ENCODE data around the gene CIAO3. TPM values are rescaled to one million over a fixed set of nuclear protein-coding genes. Genes with fewer than 3 reads are reported as not detected.

CIAO3 gene
- total RNA-seq, 1 experiment from 2014 or later = 32.8 TPM

DNA sequence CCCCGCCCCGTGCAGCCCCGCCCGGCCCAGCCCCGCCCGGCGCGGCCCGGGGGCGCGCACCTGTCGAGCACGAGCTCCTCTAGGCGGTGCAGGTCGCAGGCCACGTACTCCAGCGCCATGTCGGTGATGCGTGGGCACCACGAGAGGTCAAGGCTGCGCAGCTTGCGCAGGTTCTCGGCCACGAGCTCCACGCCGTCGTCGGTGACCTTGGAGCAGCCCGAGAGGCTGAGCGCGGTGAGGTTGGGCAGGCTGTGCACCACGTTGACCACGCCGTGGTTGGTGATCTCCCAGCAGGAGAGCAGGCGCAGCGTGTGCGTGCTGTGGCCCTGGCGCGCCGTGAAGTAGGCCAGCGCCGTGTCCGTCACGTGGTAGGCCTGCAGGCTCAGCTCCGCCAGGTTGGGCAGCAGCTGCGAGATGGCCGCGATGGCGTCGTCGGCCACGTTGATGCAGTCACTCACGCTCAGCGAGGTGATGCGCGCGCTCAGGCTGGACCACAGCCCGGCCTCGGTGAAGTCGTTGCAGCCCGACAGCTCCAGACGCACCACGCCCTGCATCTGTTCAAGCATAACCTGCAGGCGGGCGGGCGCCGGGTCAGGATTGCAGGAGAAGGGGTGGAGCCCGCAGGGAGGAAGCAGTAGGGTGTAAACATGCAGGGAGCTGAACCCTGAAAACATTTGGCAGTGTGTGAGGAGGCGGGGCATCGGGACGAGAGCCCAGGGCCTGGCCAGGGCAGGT is 45.3 kb downstream of the CIAO3 start:
- Histone ChIP-seq H3K27ac (ENCODE audit: low read depth, low read length) (peak overlapping the region; percentile 96), H3K9me3 (ENCODE audit: control insufficient read depth in 1 of 2, insufficient read depth in 1 of 2, low read depth in 1 of 2, low read length in 2 of 2) (no peaks in the 10 kb centered on the region), H3K27me3 (ENCODE audit: insufficient read depth, low read length) (no peaks in the 10 kb centered on the region), H3K36me3 (ENCODE audit: control insufficient read depth in 1 of 2, insufficient read depth in 2 of 2, low read length in 2 of 2) (no peaks in the 10 kb centered on the region), H3K4me3 (replicated peaks in 1 of 2; ENCODE audit: low read depth in 1 of 2, low read length in 2 of 2) (peak overlapping the region; percentile 46 to 58), H3K79me2 (ENCODE audit: insufficient read depth, low read length) (peaks cover 4% of the 10 kb centered on the region; the same call in 1 of the 2 replicates), H3K4me1 (ENCODE audit: control insufficient read depth in 1 of 2, insufficient read depth in 2 of 2, low read length in 2 of 2) (peaks cover 10 to 31% of the 10 kb centered on the region in 2 experiments), H3K4me2 (ENCODE audit: low read length) (peak overlapping the region; percentile 88), H3K9me2 (ENCODE audit: insufficient read depth) (no peaks in the 10 kb centered on the region), H2AFZ (ENCODE audit: low read depth, low read length, poor library complexity, severe bottlenecking) (no peak overlapping the region), H4K20me1 (ENCODE audit: insufficient read depth) (no peaks in the 10 kb centered on the region), H3K9ac (ENCODE audit: low read length) (peak overlapping the region; percentile 64)
- RAD21 ChIA-PET (ENCODE audit: low non-redundant PET in 1 of 2, low total read pairs in 2 of 2, uncharacterized antibody in 2 of 2, unreplicated experiment in 2 of 2) = no interaction called here
- TF ChIP-seq JUND (IDR thresholded peaks at IDR 0.05) (no peak), EZH2phosphoT487 (IDR thresholded peaks at IDR 0.05; ENCODE audit: borderline replicate concordance) (no peak), ZFX (IDR thresholded peaks at IDR 0.05) (peak; percentile 84; the same call in 1 of the 2 replicates), ZBTB33 (IDR thresholded peaks at IDR 0.05; ENCODE audit: extremely low read depth, insufficient replicate concordance, low read length) (no peak), TCF7L2 (IDR thresholded peaks at IDR 0.05; ENCODE audit: borderline replicate concordance, extremely low read depth, insufficient read depth, insufficient read length) (peak; percentile 13), MAX (IDR thresholded peaks at IDR 0.05) (peak; percentile 96), YY1 (IDR thresholded peaks at IDR 0.05; ENCODE audit: extremely low read depth, insufficient replicate concordance, low read depth, low read length) (peak; percentile 59), POLR2AphosphoS5 (IDR thresholded peaks at IDR 0.05; ENCODE audit: low read depth, low read length) (peak; percentile 55), SRF (IDR thresholded peaks at IDR 0.05; ENCODE audit: low read depth) (no peak), SP1 (IDR thresholded peaks at IDR 0.05; ENCODE audit: low read depth) (peak; percentile 41; the same call in 1 of the 2 replicates), CTCF (IDR thresholded peaks at IDR 0.05 in 2 of 3, conservative IDR thresholded peaks at IDR 0.05 in 1 of 3; ENCODE audit: borderline replicate concordance in 1 of 3, insufficient read depth in 1 of 3, low read depth in 2 of 3, low read length in 2 of 3) (no peak), EZH2 (IDR thresholded peaks at IDR 0.05) (no peak), CBX3 (IDR thresholded peaks at IDR 0.05; ENCODE audit: low read depth) (peak; percentile 80; the same call in 1 of the 2 replicates), ATF3 (IDR thresholded peaks at IDR 0.05) (no peak), POLR2A (IDR thresholded peaks at IDR 0.05; ENCODE audit: borderline replicate concordance, extremely low read depth, insufficient read depth, insufficient read length) (peak; percentile 12), ELF1 (IDR thresholded peaks at IDR 0.05; ENCODE audit: borderline replicate concordance, low read depth) (no peak)
- BruUV-seq (replicated peaks) = no TSS peak
- POLR2A ChIA-PET = interaction anchor here (1.0 to 1.6 kb wide), 3 partner anchors 11 to 26 kb away, joined by 3 to 5 read pairs (median 3); partner anchors contain the start of genes ANTKMT and JMJD8
- CTCF ChIA-PET = interaction anchor here (1.0 to 1.6 kb wide), 5 partner anchors 9 to 408 kb away, joined by 3 to 6 read pairs (median 3); partner anchors contain the start of genes ANTKMT and FBXL16
- DNase-seq (ENCODE audit: low read depth, low spot score) (no peak), ATAC-seq (peak; percentile 74)
- intact Hi-C loops (cut with micrococcal nuclease) = no loop called here
